Measurements from ENCODE around the gene CPED1. TPM values are rescaled to one million over a fixed set of nuclear protein-coding genes. Genes with fewer than 3 reads are reported as not detected.
"Not testable (repeated sequence)": the region's sequence is repeated elsewhere in the genome, so short reads cannot be mapped to it uniquely, and the experiment has no call there.

The CPED1 gene
- total and polyA plus RNA-seq, 9 donors = 6.6 to 26.6 (median 10.8) TPM

DNA sequence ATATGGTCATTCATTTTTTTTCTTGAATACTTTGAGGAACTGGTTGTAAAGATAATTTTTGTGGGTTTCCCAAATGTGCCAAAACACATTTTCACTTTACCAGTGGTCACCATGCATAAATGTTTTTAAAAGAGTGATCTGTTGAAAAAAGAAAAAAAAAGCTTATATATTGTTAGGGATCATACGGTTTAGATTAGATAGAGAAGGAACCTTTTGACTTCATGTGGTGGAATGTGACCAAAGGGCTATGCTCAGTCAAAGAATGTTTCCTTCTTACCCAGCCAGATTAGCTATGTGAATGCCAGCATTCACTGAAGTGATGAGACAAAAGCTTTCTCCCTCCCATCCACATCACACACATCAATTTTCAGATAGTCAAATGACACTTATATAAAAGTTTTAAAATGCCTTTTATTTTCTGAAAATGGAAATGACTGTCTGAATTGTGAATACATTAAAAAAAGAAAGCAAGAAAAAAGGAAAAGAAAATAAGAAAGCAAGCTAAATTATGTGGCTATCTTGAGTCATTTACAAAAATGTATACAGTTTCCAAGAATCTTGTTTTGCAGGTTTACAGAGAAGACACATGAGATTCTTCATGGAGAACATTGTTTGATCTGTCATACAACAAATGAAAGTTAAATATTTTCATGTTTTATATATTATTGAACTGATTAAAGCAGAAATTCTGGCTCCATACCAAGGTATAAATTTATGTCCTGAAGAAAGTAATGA lies 8.6 kb upstream of the CPED1 start:
- DNase-seq = peak; percentile 67
- H3K27me3 ChIP-seq (ENCODE audit: control insufficient read depth, insufficient read depth, low read length) = no peaks in the 10 kb centered on the region
- WGBS (ENCODE audit: insufficient coverage) = no CpG with 5 or more reads among the region's 1 CpG
- no peaks in the 10 kb centered on the region for H3K9me3 ChIP-seq (replicated peaks; ENCODE audit: control insufficient read depth, low read depth, low read length)
- H3K27ac ChIP-seq (ENCODE audit: low read length) = no peak overlapping the region
- peaks cover 2% of the 10 kb centered on the region for H3K36me3 ChIP-seq (ENCODE audit: control insufficient read depth, insufficient read depth, low read length)
- no peak overlapping the region for H3K4me3 ChIP-seq (ENCODE audit: low read length)
- H3K4me1 ChIP-seq (ENCODE audit: control insufficient read depth, insufficient read depth, low read length) = no peaks in the 10 kb centered on the region

- no peaks in the 10 kb centered on the region for H3K9me3 ChIP-seq (replicated peaks; ENCODE audit: control insufficient read depth, low read depth, low read length)
- no peaks in the 10 kb centered on the region for H3K4me1 ChIP-seq (ENCODE audit: control insufficient read depth, insufficient read depth, low read length)
- no peak for DNase-seq
- H3K27ac ChIP-seq (ENCODE audit: low read length) = no peak overlapping the region
- H3K4me3 ChIP-seq (ENCODE audit: low read length) = no peak overlapping the region
- H3K36me3 ChIP-seq (ENCODE audit: control insufficient read depth, insufficient read depth, low read length) = no peaks in the 10 kb centered on the region
- no peaks in the 10 kb centered on the region for H3K27me3 ChIP-seq (ENCODE audit: control insufficient read depth, insufficient read depth, low read length)
- WGBS (ENCODE audit: insufficient coverage) = no CpG with 5 or more reads among the region's 1 CpG
Measured at GRCh38 chr7:120981117-120981516, 7.4 kb upstream of the CPED1 start.

- WGBS (ENCODE audit: insufficient coverage) = 100% methylated on average over 1 of the region's 4 CpGs
- no peaks in the 10 kb centered on the region for H3K9me3 ChIP-seq (replicated peaks; ENCODE audit: control insufficient read depth, low read depth, low read length)
- DNase-seq = no peak
- no peak overlapping the region for H3K27ac ChIP-seq (ENCODE audit: low read length)
- H3K27me3 ChIP-seq (ENCODE audit: control insufficient read depth, insufficient read depth, low read length) = no peaks in the 10 kb centered on the region
- no peak overlapping the region for H3K4me3 ChIP-seq (ENCODE audit: low read length)
- H3K36me3 ChIP-seq (ENCODE audit: control insufficient read depth, insufficient read depth, low read length) = no peaks in the 10 kb centered on the region
- no peaks in the 10 kb centered on the region for H3K4me1 ChIP-seq (ENCODE audit: control insufficient read depth, insufficient read depth, low read length)
Measured at GRCh38 chr7:120981888-120982615, 6.5 kb upstream of the CPED1 start.

- peaks cover 11% of the 10 kb centered on the region for H3K4me1 ChIP-seq (ENCODE audit: control insufficient read depth, insufficient read depth, low read length)
- not testable (repeated sequence) for H3K36me3 ChIP-seq (ENCODE audit: control insufficient read depth, insufficient read depth, low read length); H3K27me3 ChIP-seq (ENCODE audit: control insufficient read depth, insufficient read depth, low read length); H3K27ac ChIP-seq (ENCODE audit: low read length); H3K9me3 ChIP-seq (replicated peaks; ENCODE audit: control insufficient read depth, low read depth, low read length); H3K4me3 ChIP-seq (ENCODE audit: low read length); DNase-seq
- WGBS (ENCODE audit: insufficient coverage) = no CpG with 5 or more reads among the region's 8 CpGs
Measured at GRCh38 chr7:120983592-120983991, 4.9 kb upstream of the CPED1 start.

GRCh38 chr7:120984406-120984805 lies 4.1 kb upstream of the CPED1 start:
- no peak overlapping the region for H3K27ac ChIP-seq (ENCODE audit: low read length)
- no peaks in the 10 kb centered on the region for H3K9me3 ChIP-seq (replicated peaks; ENCODE audit: control insufficient read depth, low read depth, low read length)
- WGBS (ENCODE audit: insufficient coverage) = no CpG with 5 or more reads among the region's 3 CpGs
- peaks cover 14% of the 10 kb centered on the region for H3K4me1 ChIP-seq (ENCODE audit: control insufficient read depth, insufficient read depth, low read length)
- no peak for DNase-seq
- no peaks in the 10 kb centered on the region for H3K27me3 ChIP-seq (ENCODE audit: control insufficient read depth, insufficient read depth, low read length)
- no peak overlapping the region for H3K4me3 ChIP-seq (ENCODE audit: low read length)
- no peaks in the 10 kb centered on the region for H3K36me3 ChIP-seq (ENCODE audit: control insufficient read depth, insufficient read depth, low read length)

DNA sequence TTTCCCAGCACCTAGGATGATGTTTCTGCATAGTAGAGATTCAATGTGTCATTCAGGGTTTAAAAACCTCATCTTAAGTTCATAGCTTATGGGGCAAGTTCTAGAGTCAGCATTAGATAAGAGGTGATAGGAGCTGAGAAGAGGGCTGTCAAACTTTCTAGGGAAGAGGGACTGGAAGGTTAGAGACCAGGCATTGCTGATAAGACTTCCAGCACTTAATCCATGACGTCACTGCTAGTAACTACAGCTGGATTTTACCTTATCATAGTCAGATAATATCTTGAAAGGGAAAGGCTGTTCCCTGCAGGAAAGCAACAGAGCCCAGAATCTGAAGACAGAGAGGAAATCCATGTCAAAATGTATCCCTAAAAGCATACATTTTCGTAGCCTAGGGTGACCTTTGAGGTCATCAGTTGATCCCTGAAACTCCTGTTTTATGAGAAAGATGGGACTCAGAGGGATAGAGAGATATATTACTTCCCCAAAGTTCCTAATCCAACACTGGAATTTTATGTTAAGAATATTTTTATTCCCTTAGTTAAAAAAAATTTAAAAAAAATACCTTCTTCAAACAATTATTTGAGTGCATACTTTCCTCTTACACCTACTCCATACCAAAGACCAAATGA lies 3.3 kb upstream of the CPED1 start:
- WGBS (ENCODE audit: insufficient coverage) = no CpG with 5 or more reads among the region's 2 CpGs
- Histone ChIP-seq H3K27ac (ENCODE audit: low read length) (no peak overlapping the region), H3K27me3 (ENCODE audit: control insufficient read depth, insufficient read depth, low read length) (no peaks in the 10 kb centered on the region), H3K9me3 (replicated peaks; ENCODE audit: control insufficient read depth, low read depth, low read length) (no peaks in the 10 kb centered on the region), H3K4me3 (ENCODE audit: low read length) (no peak overlapping the region), H3K4me1 (ENCODE audit: control insufficient read depth, insufficient read depth, low read length) (peaks cover 15% of the 10 kb centered on the region), H3K36me3 (ENCODE audit: control insufficient read depth, insufficient read depth, low read length) (no peaks in the 10 kb centered on the region)
- DNase-seq = no peak

- no peaks in the 10 kb centered on the region for H3K9me3 ChIP-seq (replicated peaks; ENCODE audit: control insufficient read depth, low read depth, low read length)
- H3K27ac ChIP-seq (ENCODE audit: low read length) = no peak overlapping the region
- no peak for DNase-seq
Measured at GRCh38 chr7:120985839-120986238, 2.7 kb upstream of the CPED1 start.

DNA sequence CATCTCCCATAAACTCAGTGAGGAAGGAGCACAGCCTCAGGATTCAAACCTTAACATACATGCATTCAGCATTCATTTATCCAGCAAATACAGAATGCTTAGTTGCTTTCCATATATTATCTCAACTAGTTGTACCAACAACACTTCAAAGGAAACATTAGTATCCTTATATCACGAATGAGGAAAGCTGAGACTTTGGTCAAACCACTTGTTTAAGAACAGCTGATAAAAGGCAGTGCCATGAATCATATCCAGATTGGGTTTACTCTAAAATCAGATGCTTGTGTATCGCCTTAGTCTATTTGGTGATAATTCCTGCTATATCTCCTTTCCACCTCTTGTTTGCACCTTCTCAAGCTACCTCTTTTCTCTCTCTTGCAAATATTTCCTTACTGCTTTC lies 1.9 kb upstream of the CPED1 start:
- H3K27ac ChIP-seq (ENCODE audit: low read length) = no peak overlapping the region
- DNase-seq = no peak
- H3K36me3 ChIP-seq (ENCODE audit: control insufficient read depth, insufficient read depth, low read length) = no peaks in the 10 kb centered on the region
- H3K4me1 ChIP-seq (ENCODE audit: control insufficient read depth, insufficient read depth, low read length) = peaks cover 15% of the 10 kb centered on the region
- H3K27me3 ChIP-seq (ENCODE audit: control insufficient read depth, insufficient read depth, low read length) = no peaks in the 10 kb centered on the region
- 80% methylated on average over 1 of the region's 2 CpGs for WGBS (ENCODE audit: insufficient coverage)
- H3K4me3 ChIP-seq (ENCODE audit: low read length) = no peak overlapping the region
- H3K9me3 ChIP-seq (replicated peaks; ENCODE audit: control insufficient read depth, low read depth, low read length) = no peaks in the 10 kb centered on the region

More at GRCh38 chr7:120985839-120986238, 2.7 kb upstream of the CPED1 start:
- no CpG with 5 or more reads among the region's 2 CpGs for WGBS (ENCODE audit: insufficient coverage)
- H3K4me1 ChIP-seq (ENCODE audit: control insufficient read depth, insufficient read depth, low read length) = peaks cover 15% of the 10 kb centered on the region
- no peak overlapping the region for H3K4me3 ChIP-seq (ENCODE audit: low read length)
- H3K27me3 ChIP-seq (ENCODE audit: control insufficient read depth, insufficient read depth, low read length) = no peaks in the 10 kb centered on the region
- no peaks in the 10 kb centered on the region for H3K36me3 ChIP-seq (ENCODE audit: control insufficient read depth, insufficient read depth, low read length)

GRCh38 chr7:120987280-120987679 lies 1.2 kb upstream of the CPED1 start:
- Histone ChIP-seq H3K4me3 (ENCODE audit: low read length) (no peak overlapping the region), H3K9me3 (replicated peaks; ENCODE audit: control insufficient read depth, low read depth, low read length) (no peaks in the 10 kb centered on the region), H3K27ac (ENCODE audit: low read length) (no peak overlapping the region), H3K27me3 (ENCODE audit: control insufficient read depth, insufficient read depth, low read length) (no peaks in the 10 kb centered on the region), H3K4me1 (ENCODE audit: control insufficient read depth, insufficient read depth, low read length) (peaks cover 15% of the 10 kb centered on the region), H3K36me3 (ENCODE audit: control insufficient read depth, insufficient read depth, low read length) (no peaks in the 10 kb centered on the region)
- 0% methylated on average over 1 of the region's 3 CpGs for WGBS (ENCODE audit: insufficient coverage)
- no peak for DNase-seq
